HepG2 (cell line): ENCODE results near the gene IGFALS. TPM values are rescaled to one million over a fixed set of nuclear protein-coding genes. Genes with fewer than 3 reads are reported as not detected.

Experiments
- ATAC-seq: fragments of 200-7000 bp; cut with Tn5 transposase; 3 replicates; pipeline ENCODE4 v1.9.1; 2020; ENCODE audit warnings: mild to moderate bottlenecking, moderate library complexity
- BruUV-seq: library from RNA; stranded (reverse); fragments of 400-500 nt; replicated peaks from 2 replicates; lab custom pipeline; 2021; lab: Mats Ljungman, UMichigan
- CTCF ChIA-PET: fragments of 300-600 bp; formaldehyde crosslinking; extraction: SDS; loops from one replicate; lab custom pipeline; 2021; ENCODE audit warnings: low total read pairs, inconsistent platforms, low intra/inter-chr PET ratio; lab: Yijun Ruan, JAX
- POLR2A ChIA-PET: fragments of 350-600 bp; sonication (Branson Sonifier 250); formaldehyde crosslinking; loops from one replicate; lab custom pipeline; 2020; ENCODE audit warnings: antibody characterized with exemption, inconsistent platforms; lab: Yijun Ruan, JAX
- DNase-seq: peaks from one replicate; pipeline ENCODE4 v3.0.0-alpha.2; 2015; ENCODE audit warnings: low spot score
- FAIRE-seq: peaks from 3 replicates; lab custom pipeline; 2011; peaks lifted over from hg19 to GRCh38; lab: Jason Lieb, UNC
- H2AFZ ChIP-seq: one replicate; pipeline ENCODE4 v1.6.1; 2011; ENCODE audit warnings: low read length, inconsistent platforms
- H3K27ac ChIP-seq: fragments of 300-600 bp; 3 replicates; pipeline ENCODE4 v1.8.0; 2011; ENCODE audit warnings: mixed run types, mild to moderate bottlenecking, mixed read lengths, low read length, inconsistent platforms; ENCODE audit not compliant: insufficient read depth; ENCODE audit errors: extremely low read length
- H3K27me3 ChIP-seq, 2 experiments: fragments of 200-600 bp in 1 of 2; 2 replicates in 1 of 2; 3 replicates in 1 of 2; pipeline versions ENCODE4 v1.6.0 to v1.8.0; 2011; ENCODE audit warnings: low read length in 2 of 2, mild to moderate bottlenecking in 2 of 2, moderate library complexity in 2 of 2, inconsistent platforms in 1 of 2; ENCODE audit not compliant: insufficient read depth in 2 of 2, control insufficient read depth in 1 of 2
- H3K36me3 ChIP-seq, 2 experiments: fragments of 200-600 bp in 1 of 2; replicated peaks in 1 of 2; 2 replicates in 1 of 2; 3 replicates in 1 of 2; pipeline versions ENCODE4 v1.5.1 to v1.8.0; 2011; ENCODE audit warnings: low read length in 2 of 2, inconsistent platforms in 1 of 2; ENCODE audit not compliant: insufficient read depth in 2 of 2, control insufficient read depth in 1 of 2
- H3K4me1 ChIP-seq: 2 replicates; pipeline ENCODE4 v1.5.1; 2012; ENCODE audit warnings: low read length, inconsistent platforms; ENCODE audit not compliant: insufficient read depth
- H3K4me2 ChIP-seq: 2 replicates; pipeline ENCODE4 v1.6.0; 2011; ENCODE audit warnings: low read depth, low read length, inconsistent platforms
- H3K4me3 ChIP-seq, 3 experiments: fragments of 200-600 bp in 1 of 3; sonication (generic), shearing (Covaris generic) in 1 of 3; replicated peaks in 1 of 3; 2 replicates each; pipeline ENCODE4 v1.5.1; 2011 to 2016; ENCODE audit warnings: low read length in 3 of 3, inconsistent platforms in 2 of 3, low read depth in 2 of 3, mild to moderate bottlenecking in 2 of 3, control low read depth in 1 of 3, mixed read lengths in 1 of 3; ENCODE audit not compliant: insufficient read depth in 1 of 3
- H3K79me2 ChIP-seq: one replicate; pipeline ENCODE4 v1.6.1; 2011; ENCODE audit warnings: low read length, inconsistent platforms; ENCODE audit not compliant: insufficient read depth
- H3K9ac ChIP-seq: 2 replicates; pipeline ENCODE4 v1.6.0; 2011; ENCODE audit warnings: mild to moderate bottlenecking, low read depth, low read length, inconsistent platforms; ENCODE audit not compliant: insufficient read depth
- H3K9me3 ChIP-seq: 2 replicates; pipeline ENCODE4 v1.5.1; 2012; ENCODE audit warnings: mild to moderate bottlenecking, low read length
- H4K20me1 ChIP-seq: 2 replicates; pipeline ENCODE4 v1.6.0; 2011; ENCODE audit warnings: inconsistent platforms, mild to moderate bottlenecking, low read length, moderate library complexity; ENCODE audit not compliant: insufficient read depth
- GTF2F1 ChIP-seq: fragments of 150-350 bp; IDR thresholded peaks from 2 replicates; pipeline ENCODE4 v1.6.1; 2014; ENCODE audit warnings: low read length
- IRX3 ChIP-seq: sonication (generic); formaldehyde crosslinking; IDR thresholded peaks from 2 replicates; pipeline ENCODE4 v1.8.1; 2023; ENCODE audit warnings: mild to moderate bottlenecking, low read depth, missing genetic modification reagents, borderline replicate concordance
- KAT7 ChIP-seq: IDR thresholded peaks from 2 replicates; pipeline ENCODE4 v1.6.1; 2018; ENCODE audit warnings: borderline replicate concordance, missing compliant biosample characterization
- NCOA5 ChIP-seq: sonication (generic); formaldehyde crosslinking; IDR thresholded peaks from 2 replicates; pipeline ENCODE4 v1.4.0; 2020; ENCODE audit warnings: missing genetic modification reagents
- NFATC3 ChIP-seq: sonication (generic); formaldehyde crosslinking; IDR thresholded peaks from 2 replicates; pipeline ENCODE4 v1.5.1; 2020; ENCODE audit warnings: mild to moderate bottlenecking, missing genetic modification reagents
- POLR2A ChIP-seq, 2 experiments: IDR thresholded peaks; 2 replicates each; pipeline ENCODE4 v1.6.1; 2011; ENCODE audit warnings: low read depth in 2 of 2, low read length in 2 of 2, mild to moderate bottlenecking in 1 of 2, moderate library complexity in 1 of 2; ENCODE audit not compliant: insufficient read depth in 1 of 2
- PRMT3 ChIP-seq: sonication (generic); formaldehyde crosslinking; IDR thresholded peaks from 2 replicates; pipeline ENCODE4 v1.8.1; 2022; ENCODE audit warnings: low read depth, mild to moderate bottlenecking, moderate library complexity, missing genetic modification reagents, borderline replicate concordance
- RFX5 ChIP-seq: IDR thresholded peaks from 2 replicates; pipeline ENCODE4 v1.6.1; 2011; ENCODE audit warnings: low read depth, low read length, improper control_type of control experiment
- RNF2 ChIP-seq: fragments of 450-650 bp; conservative IDR thresholded peaks from 2 replicates; pipeline ENCODE4 v1.6.1; 2016; ENCODE audit warnings: low read depth
- SAP130 ChIP-seq: IDR thresholded peaks from 2 replicates; pipeline ENCODE4 v1.6.1; 2016; ENCODE audit warnings: low read depth
- THYN1 ChIP-seq: sonication (generic); formaldehyde crosslinking; IDR thresholded peaks from 2 replicates; pipeline ENCODE4 v1.8.1; 2023; ENCODE audit warnings: low read depth, mild to moderate bottlenecking, moderate library complexity, missing genetic modification reagents, borderline replicate concordance
- ZBTB3 ChIP-seq: sonication (generic); formaldehyde crosslinking; IDR thresholded peaks from 2 replicates; pipeline ENCODE4 v1.4.0; 2020; ENCODE audit warnings: low read depth, mild to moderate bottlenecking, moderate library complexity, missing genetic modification reagents, borderline replicate concordance
- ZFP37 ChIP-seq: sonication (generic); formaldehyde crosslinking; IDR thresholded peaks from 2 replicates; pipeline ENCODE4 v1.4.0; 2020; ENCODE audit warnings: missing genetic modification reagents, borderline replicate concordance
- ZNF292 ChIP-seq: sonication (generic); formaldehyde crosslinking; IDR thresholded peaks from 2 replicates; pipeline ENCODE4 v1.8.1; 2022; ENCODE audit warnings: mild to moderate bottlenecking, low read depth, missing genetic modification reagents, borderline replicate concordance
- ZNF337 ChIP-seq: sonication (generic); formaldehyde crosslinking; IDR thresholded peaks from 2 replicates; pipeline ENCODE4 v1.5.1; 2020; ENCODE audit warnings: missing genetic modification reagents, low read depth, mild to moderate bottlenecking, borderline replicate concordance
- WGBS: methylation state at CpG from one replicate; pipeline ENCODE4 v1.1.6; 2017; ENCODE audit warnings: low lambda C conversion rate; 5-methylcytosine and 5-hydroxymethylcytosine counted together
- in situ Hi-C: cut with HindIII; loops from 2 replicates; pipeline ENCODE4 v1.10.0; 2017; ENCODE audit warnings: low pct_unique_long_range_greater_than_20kb; ENCODE audit not compliant: extremely low pct_ligation_motif_present
- intact Hi-C: fragments of 100-400 bp; cut with micrococcal nuclease; formaldehyde crosslinking; loops from one replicate; pipeline ENCODE4 v1.10.0; 2022; ENCODE audit not compliant: unreplicated experiment
- polyA plus RNA-seq, 8 experiments: library from polyadenylated mRNA; depleted of rRNA in 3 of 8; stranded (reverse) in 7 of 8; unstranded in 1 of 8; fragments of >200 nt; fragmentation: Illumina TruSeq in 4 of 8; extraction: Trizol in 4 of 8; gene quantifications; 2 replicates each; pipeline versions ENCODE4 v1.2.1 to v1.2.3, GENCODE V29; 2011 to 2016; ENCODE audit warnings: low read depth in 4 of 8, missing spikeins in 1 of 8, mixed read lengths in 1 of 8; ENCODE audit not compliant: insufficient read depth in 1 of 8
- total RNA-seq, 5 experiments: library from RNA; depleted of rRNA; stranded (reverse); fragments of >200 nt; fragmentation: Illumina TruSeq; extraction: Trizol; gene quantifications; 2 replicates each; pipeline ENCODE4 v1.2.3, GENCODE V29; 2016; ENCODE audit warnings: low read depth in 1 of 5

Gene IGFALS
- total and polyA plus RNA-seq, 2 of the 13 experiments (the other 11 are each of a cell fraction or from before 2014, with no cell fraction given): 0.34 to 2.4 TPM

- no peak overlapping the region for H3K9ac ChIP-seq
- no peak overlapping the region for H3K27ac ChIP-seq
- H3K4me1 ChIP-seq: no peaks in the 10 kb centered on the region
- DNase-seq (no peak), ATAC-seq (no peak), FAIRE-seq (no peak)
- in situ Hi-C loops: no loop called here
- peaks cover 2% of the 10 kb centered on the region for H3K9me3 ChIP-seq
- no peak overlapping the region for H3K4me2 ChIP-seq
- WGBS: 93% methylated on average over 8 of the region's 32 CpGs
- ChIA-PET CTCF (no interaction called here), POLR2A (no interaction called here)
- peaks cover 8 to 37% of the 10 kb centered on the region in 2 experiments; a peak in 4 of 5 replicates for H3K36me3 ChIP-seq
- intact Hi-C loops: no loop called here
- H3K27me3 ChIP-seq: no peaks in the 10 kb centered on the region
- no peaks in the 10 kb centered on the region for H3K79me2 ChIP-seq
- no peak overlapping the region for H3K4me3 ChIP-seq
- H2AFZ ChIP-seq: no peak overlapping the region
- BruUV-seq: no TSS peak
- no peaks in the 10 kb centered on the region; the same call in 1 of the 2 replicates for H4K20me1 ChIP-seq
- TF ChIP-seq POLR2A (IDR thresholded peaks at IDR 0.05; ENCODE audit: insufficient read depth in 1 of 2, low read depth in 2 of 2, low read length in 2 of 2): no peak
- no peak for TF ChIP-seq NFATC3 (CRISPR knock-in tag)
- no peak for TF ChIP-seq SAP130 (CRISPR knock-in tag)
- TF ChIP-seq THYN1 (CRISPR knock-in tag): no peak
- no peak for TF ChIP-seq GTF2F1
- no peak for TF ChIP-seq RNF2
- no peak for TF ChIP-seq NCOA5
- TF ChIP-seq IRX3 (CRISPR knock-in tag): no peak
- no peak for TF ChIP-seq ZBTB3 (CRISPR knock-in tag)
- TF ChIP-seq PRMT3 (CRISPR knock-in tag): no peak
- TF ChIP-seq ZFP37: no peak
- TF ChIP-seq RFX5: no peak
- no peak for TF ChIP-seq ZNF292
- no peak for TF ChIP-seq KAT7 (CRISPR knock-in tag)
- TF ChIP-seq ZNF337 (CRISPR knock-in tag): no peak
- TF ChIP-seq, all 625 proteins: peak for 0
Observed at GRCh38 chr16:1743376-1744337, 49.8 kb downstream of the IGFALS start.
